Hepatic stellate cell (primary cell): Measurements from ENCODE around the gene DIS3L.
"Not testable (repeated sequence)": the region's sequence is repeated elsewhere in the genome, so short reads cannot be mapped to it uniquely, and the experiment has no call there.

ENCODE experiments used
- DNase-seq: peaks from one replicate; pipeline ENCODE4 v3.0.0; 2011; ENCODE audit warnings: low spot score

Gene DIS3L

DNA sequence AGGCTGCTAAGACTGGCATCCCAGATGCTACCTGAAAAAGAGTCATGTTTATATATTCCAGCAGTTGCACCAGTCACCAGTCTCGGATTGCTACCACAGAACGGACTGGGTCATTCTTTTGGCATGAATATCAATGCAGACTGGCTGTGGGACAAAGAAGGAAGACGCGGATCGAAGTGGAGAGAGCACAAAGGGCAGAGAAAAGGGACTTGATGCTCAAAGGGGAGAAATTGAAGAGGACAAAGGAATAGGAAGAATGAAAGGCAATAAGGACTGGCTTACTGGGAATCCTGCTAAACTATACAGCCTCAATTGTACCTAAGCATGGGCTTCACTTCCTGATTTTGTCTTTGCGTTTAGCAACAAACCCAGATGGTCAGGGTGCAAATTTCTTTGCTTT is 15.3 kb upstream of the DIS3L start:
- DNase-seq = no peak

DNA sequence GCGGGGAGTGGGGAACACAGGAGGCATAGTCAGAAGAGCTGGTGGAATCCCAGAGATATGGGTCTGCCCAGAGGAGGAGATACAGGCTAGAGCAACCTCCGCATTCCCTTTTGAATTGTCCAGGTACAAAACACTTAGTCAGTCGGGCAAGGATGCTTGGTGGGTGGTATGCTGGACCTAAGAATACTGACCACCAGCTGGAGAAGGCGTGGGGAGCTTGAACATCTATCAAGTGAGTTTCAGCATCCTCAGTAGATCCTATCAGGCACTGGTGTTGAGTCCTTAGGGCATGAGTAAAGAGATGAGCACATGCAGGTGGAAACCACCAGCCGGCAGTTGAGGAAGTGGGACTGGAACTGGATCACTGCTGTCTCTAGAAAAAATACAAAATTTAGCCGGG is 14.7 kb upstream of the DIS3L start:
- no peak for DNase-seq

GRCh38 chr15:66284271-66284670 is 9.1 kb upstream of the DIS3L start:
- no peak for DNase-seq

DNA sequence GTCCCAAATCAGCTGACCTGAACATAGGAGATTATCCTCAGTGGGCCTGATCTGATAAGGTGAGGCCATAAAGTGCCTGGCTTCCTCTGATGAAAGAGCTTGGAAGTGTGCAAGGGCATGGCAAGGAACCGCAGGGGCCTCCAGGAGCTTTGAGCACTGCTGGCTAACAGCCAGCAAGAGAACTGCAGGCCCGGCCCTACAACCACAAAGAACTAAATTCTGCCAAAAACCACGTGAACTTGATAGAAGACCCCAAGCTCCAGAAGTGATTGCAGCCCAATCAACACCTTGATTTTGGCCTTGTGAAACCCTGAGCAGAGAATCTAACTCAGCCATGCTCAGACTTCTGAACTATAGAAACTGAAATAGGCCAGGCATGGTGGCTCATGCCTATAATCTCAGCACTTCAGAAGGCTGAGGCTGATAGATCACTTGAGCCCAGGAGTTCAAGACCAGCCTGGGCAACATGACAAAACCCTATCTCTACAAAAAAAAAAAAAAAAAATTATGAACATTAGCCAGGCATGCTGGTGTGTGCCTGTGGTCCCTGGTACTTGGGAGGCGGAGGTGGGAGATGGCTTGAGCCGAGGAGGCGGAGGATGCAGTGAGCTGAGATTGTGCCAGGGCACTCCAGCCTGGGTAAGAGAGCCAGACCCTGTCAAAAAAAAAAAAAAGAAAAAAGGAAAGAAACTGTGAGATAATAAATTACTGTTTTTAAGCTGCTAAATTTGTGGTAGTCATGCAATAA is 7.7 kb upstream of the DIS3L start:
- no peak for DNase-seq

GRCh38 chr15:66287461-66288057 is 5.8 kb upstream of the DIS3L start:
- peak; percentile 12 for DNase-seq

DNA sequence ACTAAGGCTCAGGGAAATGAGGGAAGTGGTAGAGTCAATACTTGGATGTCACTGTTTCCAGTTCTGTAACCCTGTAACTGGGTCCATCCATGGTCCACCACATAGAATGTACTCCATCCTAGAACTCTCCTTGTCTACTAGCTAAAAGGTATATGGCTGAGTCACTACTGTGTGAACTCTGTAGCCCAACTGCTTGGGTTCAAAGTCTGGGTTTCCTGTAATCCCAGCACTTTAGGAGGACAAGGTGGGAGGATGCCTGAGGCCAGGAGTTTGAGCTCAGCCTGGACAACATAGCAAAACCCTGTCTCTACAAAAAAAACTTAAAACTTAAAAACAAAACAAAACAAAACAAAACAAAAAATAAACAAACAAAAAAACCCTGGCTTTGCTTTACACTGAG is 5.3 kb upstream of the DIS3L start:
- no peak for DNase-seq

DNA sequence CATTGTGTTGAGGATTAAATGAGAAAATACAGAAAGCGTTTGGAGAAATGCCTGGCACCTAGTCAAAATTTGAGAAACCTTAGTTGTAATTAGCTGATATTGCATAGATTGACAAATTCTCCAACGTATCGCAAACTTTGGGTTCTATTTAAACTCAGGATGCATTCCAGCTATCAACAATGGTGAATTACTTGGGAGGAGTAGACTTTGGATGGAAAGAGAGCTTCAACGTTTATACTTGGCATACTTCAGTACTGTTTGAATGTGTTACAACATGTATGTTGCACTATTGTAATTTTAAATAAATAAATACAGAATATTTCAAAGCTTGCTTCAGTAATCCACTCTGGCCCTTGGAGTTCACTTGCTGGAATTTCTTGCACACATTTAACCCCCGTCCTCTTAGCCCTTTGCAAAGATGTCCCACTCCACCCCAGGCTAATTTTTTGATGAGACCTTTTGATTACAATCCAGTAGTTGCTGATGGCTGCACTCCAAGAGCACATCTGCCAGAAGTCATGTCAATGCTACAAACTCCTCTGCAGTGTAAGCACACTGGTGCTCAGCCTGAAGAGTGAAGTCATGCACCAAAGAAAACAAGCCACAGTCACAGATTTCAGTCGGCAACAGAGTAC is 4.7 kb upstream of the DIS3L start:
- DNase-seq = peak; percentile 14

DNA sequence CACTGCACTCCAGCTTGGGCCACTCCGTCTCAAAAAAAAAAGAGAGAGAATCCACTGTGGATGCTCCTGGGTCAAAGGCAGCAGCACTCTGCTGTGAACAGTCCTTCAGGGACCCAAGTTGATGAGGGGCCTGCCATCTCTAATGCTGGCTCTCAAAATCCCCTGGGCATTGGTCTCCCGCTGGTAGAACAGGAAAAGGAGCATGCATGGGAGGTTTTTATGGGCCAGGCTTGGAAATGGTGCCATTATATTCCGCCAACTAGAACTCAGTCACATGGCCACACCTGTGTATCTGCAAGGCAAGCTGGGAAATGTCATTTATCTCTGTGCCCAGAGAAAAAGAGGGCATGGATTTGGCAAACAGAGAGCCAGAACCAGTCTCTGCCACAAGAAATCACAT is 3.4 kb upstream of the DIS3L start:
- no peak for DNase-seq

- no peak for DNase-seq
Measured at GRCh38 chr15:66290518-66290917, 2.9 kb upstream of the DIS3L start.

GRCh38 chr15:66291816-66292570 is 1.4 kb upstream of the DIS3L start:
- DNase-seq = no peak

GRCh38 chr15:66292571-66293418 is 573 bp upstream of the DIS3L start:
- DNase-seq = no peak

- peak; percentile 50 for DNase-seq
Measured at GRCh38 chr15:66294157-66294931, 976 bp downstream of the DIS3L start.

- DNase-seq = peak; percentile 66
Measured at GRCh38 chr15:66294932-66295235, 1.5 kb downstream of the DIS3L start.

- no peak for DNase-seq
Measured at GRCh38 chr15:66296186-66296585, 2.8 kb downstream of the DIS3L start.

- DNase-seq = no peak
Measured at GRCh38 chr15:66298803-66299251, 5.5 kb downstream of the DIS3L start.

DNA sequence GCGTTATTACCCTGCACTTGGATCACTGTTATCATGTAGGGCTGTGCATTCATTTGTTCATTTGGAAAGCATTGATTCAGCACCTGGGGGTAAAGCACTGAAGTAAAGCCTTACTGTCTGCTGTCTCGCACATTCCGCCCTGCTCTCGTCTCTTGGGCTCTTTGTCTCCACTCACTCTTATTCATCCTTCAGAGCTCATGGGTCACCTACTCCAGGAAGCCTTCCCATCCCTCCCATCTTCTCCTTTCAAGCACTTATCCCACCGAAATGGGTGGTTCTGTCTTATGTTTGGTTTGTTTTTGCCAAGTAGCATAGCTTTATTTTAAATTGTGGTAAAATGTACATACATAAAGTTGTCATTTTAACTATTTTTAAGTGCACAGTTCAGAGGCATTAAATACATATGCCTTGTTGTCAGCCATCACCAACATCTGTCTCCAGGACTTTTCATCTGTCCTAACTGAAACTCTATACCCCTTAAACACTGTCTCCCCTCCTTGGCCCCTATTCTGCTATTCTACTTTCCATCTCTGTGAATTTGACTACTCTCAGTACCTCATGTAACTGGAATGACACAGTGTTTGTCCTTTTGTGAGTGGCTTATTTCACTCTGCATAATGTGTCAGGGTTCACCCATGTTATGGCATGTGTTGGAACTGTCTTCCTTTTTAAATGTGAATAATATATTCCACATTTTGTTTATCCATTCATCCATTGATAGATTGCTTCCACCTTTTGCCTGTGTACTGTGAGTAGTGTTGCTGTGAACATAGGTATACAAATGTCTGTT is 9.3 kb downstream of the DIS3L start:
- DNase-seq = no peak

DNA sequence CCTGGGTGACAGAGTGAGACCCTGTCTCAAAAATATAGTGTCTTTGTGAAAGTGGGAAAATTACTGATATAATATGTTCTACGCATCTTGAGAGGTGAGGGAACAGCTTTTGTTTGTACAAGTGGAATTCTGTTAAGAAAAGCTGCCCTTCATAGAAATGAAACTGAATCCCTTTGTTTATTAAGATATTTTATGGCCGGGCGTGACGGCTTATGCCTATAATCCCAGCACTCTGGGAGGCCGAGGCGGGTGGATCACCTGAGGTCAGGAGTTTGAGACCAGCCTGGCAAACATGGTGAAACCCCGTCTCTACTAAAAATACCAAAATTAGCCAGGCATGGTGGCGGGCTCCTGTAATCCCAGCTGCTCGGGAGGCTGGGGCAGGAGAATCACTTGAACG is 11.1 kb downstream of the DIS3L start:
- not testable (repeated sequence) for DNase-seq

- DNase-seq = no peak
Measured at GRCh38 chr15:66306381-66306780, 13.0 kb downstream of the DIS3L start.

- DNase-seq = no peak
Measured at GRCh38 chr15:66308531-66308930, 15.2 kb downstream of the DIS3L start.

DNA sequence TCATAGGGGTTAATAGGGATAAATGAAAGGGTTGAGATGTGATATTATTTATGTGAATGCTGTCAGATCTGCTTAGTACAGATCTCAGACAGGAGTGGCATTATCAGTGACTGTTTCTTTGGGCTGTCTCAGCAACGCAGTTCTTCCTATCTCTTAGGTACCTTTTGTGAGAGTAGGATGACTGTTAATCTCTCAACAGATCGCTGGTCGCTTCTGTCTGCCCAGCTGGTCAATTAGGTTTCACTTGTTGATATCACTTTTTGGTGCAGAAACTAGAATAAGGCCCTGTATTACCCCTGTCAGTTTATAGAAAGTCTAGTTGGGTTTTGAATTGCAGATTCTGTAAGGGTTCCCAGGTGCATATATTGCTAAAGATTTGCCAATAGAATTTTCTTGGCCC is 16.5 kb downstream of the DIS3L start:
- DNase-seq = no peak
